HG03442 (cell line): ENCODE data around the gene FBXL14.
A peak's percentile ranks its signal among the peaks of the same experiment; 100 is the strongest.

Experiments used
- ATAC-seq: cut with Tn5 transposase; IDR thresholded peaks from one replicate; pipeline ENCODE4 v1.9.1; 2021; ENCODE audit warnings: mild to moderate bottlenecking, moderate library complexity; ENCODE audit not compliant: unreplicated experiment

The FBXL14 gene

GRCh38 chr12:1540690-1541089 lies 53.7 kb downstream of the FBXL14 start:
- no peak for ATAC-seq

- no peak for ATAC-seq
Measured at GRCh38 chr12:1539135-1539534, 55.2 kb downstream of the FBXL14 start.

- ATAC-seq, result no peak
Measured at GRCh38 chr12:1536817-1537216, 57.6 kb downstream of the FBXL14 start.

- ATAC-seq, result peak; percentile 16
Measured at GRCh38 chr12:1534748-1535147, 59.6 kb downstream of the FBXL14 start.

- ATAC-seq, result peak; percentile 41
Measured at GRCh38 chr12:1533602-1534304, 60.6 kb downstream of the FBXL14 start.

GRCh38 chr12:1533205-1533601 lies 61.2 kb downstream of the FBXL14 start:
- peak; percentile 12 for ATAC-seq

GRCh38 chr12:1532375-1533165 lies 61.8 kb downstream of the FBXL14 start:
- no peak for ATAC-seq

- ATAC-seq, result no peak
Measured at GRCh38 chr12:1531654-1532374, 62.6 kb downstream of the FBXL14 start.

GRCh38 chr12:1531153-1531653 lies 63.2 kb downstream of the FBXL14 start:
- ATAC-seq, result no peak

- no peak for ATAC-seq
Measured at GRCh38 chr12:1530592-1531152, 63.7 kb downstream of the FBXL14 start.

- no peak for ATAC-seq
Measured at GRCh38 chr12:1529862-1530591, 64.4 kb downstream of the FBXL14 start.

GRCh38 chr12:1529228-1529861 lies 65.0 kb downstream of the FBXL14 start:
- no peak for ATAC-seq

- no peak for ATAC-seq
Measured at GRCh38 chr12:1528791-1529190, 65.6 kb downstream of the FBXL14 start.

GRCh38 chr12:1527789-1528188 lies 66.6 kb downstream of the FBXL14 start:
- ATAC-seq, result no peak

GRCh38 chr12:1525858-1526257 lies 68.5 kb downstream of the FBXL14 start:
- ATAC-seq, result no peak

GRCh38 chr12:1523558-1524050 lies 70.8 kb downstream of the FBXL14 start:
- ATAC-seq, result no peak

GRCh38 chr12:1523046-1523445 lies 71.3 kb downstream of the FBXL14 start:
- ATAC-seq, result no peak

GRCh38 chr12:1519642-1520041 lies 74.7 kb downstream of the FBXL14 start:
- ATAC-seq, result no peak

GRCh38 chr12:1518591-1519516 lies 75.5 kb downstream of the FBXL14 start:
- ATAC-seq, result no peak
